ENCODE measurements around the gene JAGN1. TPM values are rescaled to one million over a fixed set of nuclear protein-coding genes. Genes with fewer than 3 reads are reported as not detected.

The JAGN1 gene
- total and polyA plus RNA-seq, 2 donors (not counting 1 experiment from before 2014, with no cell fraction given), result 20.3 to 25.7 TPM

GRCh38 chr3:9902372-9903237 is 12.2 kb downstream of the JAGN1 start, which contains the start of gene IL17RE:
Gene IL17RE, plus strand, starts transcription at chr3:9902848. Its CDS starts 85 bp downstream, at chr3:9902933.
- Histone ChIP-seq H3K27me3 (replicated peaks in 1 of 4; ENCODE audit: control extremely low read depth in 1 of 4, control insufficient read depth in 3 of 4, insufficient read depth in 4 of 4, low read length in 3 of 4) (no peaks in the 10 kb centered on the region), H3K9ac (ENCODE audit: low read length) (no peak within 1 kb of the TSS), H3K4me1 (ENCODE audit: control insufficient read depth in 2 of 2, insufficient read depth in 2 of 2, low read length in 2 of 2) (no peaks in the 10 kb centered on the region), H2AFZ (ENCODE audit: insufficient read depth, low read depth, low read length, poor library complexity, severe bottlenecking) (no peak within 1 kb of the TSS), H3K79me2 (ENCODE audit: control insufficient read depth, insufficient read depth, low read length) (peaks cover 26% of the 10 kb centered on the region), H4K20me1 (ENCODE audit: control insufficient read depth, insufficient read depth, low read length, poor library complexity, severe bottlenecking) (no peaks in the 10 kb centered on the region), H3K4me3 (ENCODE audit: control extremely low read depth in 1 of 5, extremely low read depth in 1 of 5, insufficient read depth in 1 of 5, low read depth in 2 of 5, low read length in 4 of 5) (no peak within 1 kb of the TSS), H3K27ac (ENCODE audit: low read length in 2 of 2) (no peak within 1 kb of the TSS), H3K36me3 (replicated peaks in 1 of 2; ENCODE audit: control extremely low read depth in 1 of 2, control insufficient read depth in 1 of 2, extremely low read depth in 1 of 2, insufficient read depth in 2 of 2, low read length in 1 of 2) (no peaks in the 10 kb centered on the region), H3K9me3 (ENCODE audit: control extremely low read depth in 1 of 3, control insufficient read depth in 2 of 3, insufficient read depth in 1 of 3, low read length in 2 of 3) (no peaks in the 10 kb centered on the region), H3K4me2 (replicated peaks; ENCODE audit: low read depth, low read length, poor library complexity, severe bottlenecking) (no peak within 1 kb of the TSS)
- H3K4me3 Mint-ChIP-seq, result no peak within 1 kb of the TSS
- no peaks in the 10 kb centered on the region for H3K9me3 Mint-ChIP-seq (ENCODE audit: insufficient read depth)
- CTCF ChIA-PET, result no interaction called here
- ATAC-seq (ENCODE audit: low read depth) (no peak), DNase-seq (no peak)
- no peak within 1 kb of the TSS for H3K27ac Mint-ChIP-seq
- WGBS (ENCODE audit: insufficient coverage), result 80% methylated on average over 10 of the region's 13 CpGs
- intact Hi-C loops (cut with micrococcal nuclease), result no loop called here
- H3K4me1 Mint-ChIP-seq, result no peaks in the 10 kb centered on the region
- TF ChIP-seq, protein P1, sequence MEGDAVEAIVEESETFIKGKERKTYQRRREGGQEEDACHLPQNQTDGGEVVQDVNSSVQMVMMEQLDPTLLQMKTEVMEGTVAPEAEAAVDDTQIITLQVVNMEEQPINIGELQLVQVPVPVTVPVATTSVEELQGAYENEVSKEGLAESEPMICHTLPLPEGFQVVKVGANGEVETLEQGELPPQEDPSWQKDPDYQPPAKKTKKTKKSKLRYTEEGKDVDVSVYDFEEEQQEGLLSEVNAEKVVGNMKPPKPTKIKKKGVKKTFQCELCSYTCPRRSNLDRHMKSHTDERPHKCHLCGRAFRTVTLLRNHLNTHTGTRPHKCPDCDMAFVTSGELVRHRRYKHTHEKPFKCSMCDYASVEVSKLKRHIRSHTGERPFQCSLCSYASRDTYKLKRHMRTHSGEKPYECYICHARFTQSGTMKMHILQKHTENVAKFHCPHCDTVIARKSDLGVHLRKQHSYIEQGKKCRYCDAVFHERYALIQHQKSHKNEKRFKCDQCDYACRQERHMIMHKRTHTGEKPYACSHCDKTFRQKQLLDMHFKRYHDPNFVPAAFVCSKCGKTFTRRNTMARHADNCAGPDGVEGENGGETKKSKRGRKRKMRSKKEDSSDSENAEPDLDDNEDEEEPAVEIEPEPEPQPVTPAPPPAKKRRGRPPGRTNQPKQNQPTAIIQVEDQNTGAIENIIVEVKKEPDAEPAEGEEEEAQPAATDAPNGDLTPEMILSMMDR (IDR thresholded peaks at IDR 0.05), result no peak
- TF ChIP-seq EZH2 (IDR thresholded peaks at IDR 0.05; ENCODE audit: borderline replicate concordance, insufficient read depth, low read depth, low read length, poor library complexity, severe bottlenecking), result no peak
- POLR2A ChIA-PET, result interaction anchor here (0.5 kb wide), 1 partner anchor 74 kb away, joined by 4 read pairs; no protein-coding TSS in a partner anchor
- H3K27me3 Mint-ChIP-seq, result peaks cover 4% of the 10 kb centered on the region

GRCh38 chr3:9903238-9903624 is 12.8 kb downstream of the JAGN1 start:
- H2AFZ ChIP-seq (ENCODE audit: insufficient read depth, low read depth, low read length, poor library complexity, severe bottlenecking), result no peak overlapping the region
- ChIA-PET POLR2A (no interaction called here), CTCF (no interaction called here)
- H3K79me2 ChIP-seq (ENCODE audit: control insufficient read depth, insufficient read depth, low read length), result peaks cover 20% of the 10 kb centered on the region
- TF ChIP-seq, protein P1 (IDR thresholded peaks at IDR 0.05), result no peak
- no peak for TF ChIP-seq EZH2 (IDR thresholded peaks at IDR 0.05; ENCODE audit: borderline replicate concordance, insufficient read depth, low read depth, low read length, poor library complexity, severe bottlenecking)
- Mint-ChIP-seq H3K27me3 (peaks cover 4% of the 10 kb centered on the region), H3K4me3 (no peak overlapping the region), H3K27ac (no peak overlapping the region), H3K9me3 (ENCODE audit: insufficient read depth) (no peaks in the 10 kb centered on the region), H3K4me1 (no peaks in the 10 kb centered on the region)
- no peaks in the 10 kb centered on the region for H3K9me3 ChIP-seq (ENCODE audit: control extremely low read depth in 1 of 3, control insufficient read depth in 2 of 3, insufficient read depth in 1 of 3, low read length in 2 of 3)
- H4K20me1 ChIP-seq (ENCODE audit: control insufficient read depth, insufficient read depth, low read length, poor library complexity, severe bottlenecking), result no peaks in the 10 kb centered on the region
- 31% methylated on average over 3 of the region's 4 CpGs for WGBS (ENCODE audit: insufficient coverage)
- no peak overlapping the region for H3K4me3 ChIP-seq (ENCODE audit: control extremely low read depth in 1 of 5, extremely low read depth in 1 of 5, insufficient read depth in 1 of 5, low read depth in 2 of 5, low read length in 4 of 5)
- H3K27ac ChIP-seq (ENCODE audit: low read length in 2 of 2), result no peak overlapping the region
- no peak overlapping the region for H3K9ac ChIP-seq (ENCODE audit: low read length)
- DNase-seq (no peak), ATAC-seq (ENCODE audit: low read depth) (no peak)
- no peaks in the 10 kb centered on the region for H3K4me1 ChIP-seq (ENCODE audit: control insufficient read depth in 2 of 2, insufficient read depth in 2 of 2, low read length in 2 of 2)
- no peaks in the 10 kb centered on the region for H3K36me3 ChIP-seq (replicated peaks in 1 of 2; ENCODE audit: control extremely low read depth in 1 of 2, control insufficient read depth in 1 of 2, extremely low read depth in 1 of 2, insufficient read depth in 2 of 2, low read length in 1 of 2)
- intact Hi-C loops (cut with micrococcal nuclease), result no loop called here
- no peak overlapping the region for H3K4me2 ChIP-seq (replicated peaks; ENCODE audit: low read depth, low read length, poor library complexity, severe bottlenecking)
- H3K27me3 ChIP-seq (replicated peaks in 1 of 4; ENCODE audit: control extremely low read depth in 1 of 4, control insufficient read depth in 3 of 4, insufficient read depth in 4 of 4, low read length in 3 of 4), result no peaks in the 10 kb centered on the region

Measured in B cell (primary cell).